ENCODE measurements around the gene OR2F2. TPM values are rescaled to one million over a fixed set of nuclear protein-coding genes. Genes with fewer than 3 reads are reported as not detected.

OR2F2 gene
- polyA plus RNA-seq, 1 experiment, result not detected

GRCh38 chr7:143978585-143978984, 43.6 kb downstream of the OR2F2 start:
- CTCF ChIA-PET, result interaction anchor here (1.1 kb wide), 1 partner anchor 43 kb away, joined by 3 read pairs; no protein-coding TSS in a partner anchor
- POLR2A ChIA-PET, result no interaction called here
- no peak for DNase-seq (ENCODE audit: low read depth)

GRCh38 chr7:143979359-143979758, 44.3 kb downstream of the OR2F2 start:
- H3K4me3 ChIP-seq (ENCODE audit: low read depth, low read length), result no peak overlapping the region
- no peak for TF ChIP-seq CTCF (IDR thresholded peaks at IDR 0.05; ENCODE audit: insufficient read depth, low read depth, low read length)
- ChIA-PET CTCF (interaction anchor here (1.1 kb wide), 1 partner anchor 43 kb away, joined by 3 read pairs; no protein-coding TSS in a partner anchor), POLR2A (no interaction called here)
- H3K27me3 ChIP-seq (ENCODE audit: control insufficient read depth, insufficient read depth, low read length), result no peaks in the 10 kb centered on the region
- no peaks in the 10 kb centered on the region for H3K36me3 ChIP-seq (ENCODE audit: control insufficient read depth, insufficient read depth, low read length)
- DNase-seq (ENCODE audit: low read depth), result peak; percentile 35

More at GRCh38 chr7:143978585-143978984, 43.6 kb downstream of the OR2F2 start:
- H3K4me3 ChIP-seq (ENCODE audit: low read depth, low read length), result no peak overlapping the region
- no peaks in the 10 kb centered on the region for H3K27me3 ChIP-seq (ENCODE audit: control insufficient read depth, insufficient read depth, low read length)
- TF ChIP-seq CTCF (IDR thresholded peaks at IDR 0.05; ENCODE audit: insufficient read depth, low read depth, low read length), result no peak
- no peaks in the 10 kb centered on the region for H3K36me3 ChIP-seq (ENCODE audit: control insufficient read depth, insufficient read depth, low read length)

GRCh38 chr7:143979998-143980397, 45.0 kb downstream of the OR2F2 start:
- DNase-seq (ENCODE audit: low read depth), result no peak
- TF ChIP-seq CTCF (IDR thresholded peaks at IDR 0.05; ENCODE audit: insufficient read depth, low read depth, low read length), result no peak
- ChIA-PET POLR2A (no interaction called here), CTCF (no interaction called here)
- Histone ChIP-seq H3K27me3 (ENCODE audit: control insufficient read depth, insufficient read depth, low read length) (no peaks in the 10 kb centered on the region), H3K36me3 (ENCODE audit: control insufficient read depth, insufficient read depth, low read length) (no peaks in the 10 kb centered on the region), H3K4me3 (ENCODE audit: low read depth, low read length) (no peak overlapping the region)

GRCh38 chr7:143980746-143981510, 45.9 kb downstream of the OR2F2 start:
- Histone ChIP-seq H3K36me3 (ENCODE audit: control insufficient read depth, insufficient read depth, low read length) (no peaks in the 10 kb centered on the region), H3K27me3 (ENCODE audit: control insufficient read depth, insufficient read depth, low read length) (no peaks in the 10 kb centered on the region), H3K4me3 (ENCODE audit: low read depth, low read length) (no peak overlapping the region)
- ChIA-PET POLR2A (no interaction called here), CTCF (interaction anchor here (0.6 kb wide), 1 partner anchor 67 kb away, joined by 4 read pairs; no protein-coding TSS in a partner anchor)
- no peak for DNase-seq (ENCODE audit: low read depth)
- TF ChIP-seq CTCF (IDR thresholded peaks at IDR 0.05; ENCODE audit: insufficient read depth, low read depth, low read length), result no peak

GRCh38 chr7:143983960-143984359, 48.9 kb downstream of the OR2F2 start:
- no peak for TF ChIP-seq CTCF (IDR thresholded peaks at IDR 0.05; ENCODE audit: insufficient read depth, low read depth, low read length)
- H3K27me3 ChIP-seq (ENCODE audit: control insufficient read depth, insufficient read depth, low read length), result no peaks in the 10 kb centered on the region
- DNase-seq (ENCODE audit: low read depth), result no peak
- H3K4me3 ChIP-seq (ENCODE audit: low read depth, low read length), result no peak overlapping the region
- CTCF ChIA-PET, result no interaction called here
- POLR2A ChIA-PET, result no interaction called here
- no peaks in the 10 kb centered on the region for H3K36me3 ChIP-seq (ENCODE audit: control insufficient read depth, insufficient read depth, low read length)

Other genes with a start within 250 kb of the OR2F2 start
- 0.02 and 0.09 TPM in 2 replicates for gene CTAGE6, start 177.5 kb upstream of the OR2F2 start, polyA plus RNA-seq (2011; rRNA removed)
- gene TCAF1, start 33.1 kb upstream of the OR2F2 start, polyA plus RNA-seq (2011; rRNA removed), result 39.9 and 55.2 TPM in 2 replicates
- not detected in 2 replicates for gene OR2F1, start 19.6 kb downstream of the OR2F2 start, polyA plus RNA-seq (2011; rRNA removed)
- not detected in 2 replicates for gene OR6B1, start 65.1 kb downstream of the OR2F2 start, polyA plus RNA-seq (2011; rRNA removed)
- not detected in 2 replicates for gene OR2A5, start 113.7 kb downstream of the OR2F2 start, polyA plus RNA-seq (2011; rRNA removed)
- gene OR2A25, start 134.6 kb downstream of the OR2F2 start, polyA plus RNA-seq (2011; rRNA removed), result not detected in 2 replicates
- not detected in 2 replicates for gene OR2A12, start 151.0 kb downstream of the OR2F2 start, polyA plus RNA-seq (2011; rRNA removed)
- not detected in 2 replicates for gene OR2A2, start 174.3 kb downstream of the OR2F2 start, polyA plus RNA-seq (2011; rRNA removed)
- gene OR2A14, start 187.9 kb downstream of the OR2F2 start, polyA plus RNA-seq (2011; rRNA removed), result not detected in 2 replicates
- 0.91 and 0.98 TPM in 2 replicates for gene CTAGE4, start 248.2 kb downstream of the OR2F2 start, polyA plus RNA-seq (2011; rRNA removed)